ENCODE data around the gene SPPL3. TPM values are rescaled to one million over a fixed set of nuclear protein-coding genes. Genes with fewer than 3 reads are reported as not detected.

Gene SPPL3, protein sequence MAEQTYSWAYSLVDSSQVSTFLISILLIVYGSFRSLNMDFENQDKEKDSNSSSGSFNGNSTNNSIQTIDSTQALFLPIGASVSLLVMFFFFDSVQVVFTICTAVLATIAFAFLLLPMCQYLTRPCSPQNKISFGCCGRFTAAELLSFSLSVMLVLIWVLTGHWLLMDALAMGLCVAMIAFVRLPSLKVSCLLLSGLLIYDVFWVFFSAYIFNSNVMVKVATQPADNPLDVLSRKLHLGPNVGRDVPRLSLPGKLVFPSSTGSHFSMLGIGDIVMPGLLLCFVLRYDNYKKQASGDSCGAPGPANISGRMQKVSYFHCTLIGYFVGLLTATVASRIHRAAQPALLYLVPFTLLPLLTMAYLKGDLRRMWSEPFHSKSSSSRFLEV
- total RNA-seq: 4.4 and 5.5 TPM in 2 replicates

DNA sequence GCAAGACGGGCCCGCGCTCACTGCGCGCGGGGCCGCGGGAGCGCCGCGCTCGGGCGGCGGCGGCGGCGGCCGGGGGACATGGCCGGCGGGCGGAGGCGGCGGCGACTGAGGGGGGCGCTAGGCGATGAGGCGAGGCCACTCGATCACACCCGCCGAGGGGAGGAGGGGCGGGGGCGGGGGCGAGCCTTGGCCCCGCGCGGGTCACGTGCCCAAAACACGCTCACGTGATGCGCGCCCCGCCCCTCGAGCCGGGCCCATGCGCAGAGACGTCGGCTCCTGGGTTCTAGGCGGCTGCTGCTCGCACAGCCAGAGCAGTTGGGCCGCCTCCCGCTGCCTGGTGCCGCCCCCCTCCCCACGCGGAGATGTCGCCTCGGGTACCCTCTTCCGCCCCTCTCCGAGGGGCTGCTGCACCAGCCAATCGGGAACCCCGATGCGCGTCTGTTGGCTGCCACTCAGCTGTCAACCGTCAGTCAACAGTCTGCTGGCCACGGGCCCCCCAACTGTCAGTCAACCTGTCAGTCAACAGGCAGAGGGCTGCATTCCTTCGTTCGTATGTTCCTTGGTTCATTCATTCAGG, at the start of gene SPPL3:
TSS of gene SPPL3 (minus strand) at position 162 of the 577 bp plus-strand sequence. CDS start 491 bp downstream, outside the sequence.

DNA sequence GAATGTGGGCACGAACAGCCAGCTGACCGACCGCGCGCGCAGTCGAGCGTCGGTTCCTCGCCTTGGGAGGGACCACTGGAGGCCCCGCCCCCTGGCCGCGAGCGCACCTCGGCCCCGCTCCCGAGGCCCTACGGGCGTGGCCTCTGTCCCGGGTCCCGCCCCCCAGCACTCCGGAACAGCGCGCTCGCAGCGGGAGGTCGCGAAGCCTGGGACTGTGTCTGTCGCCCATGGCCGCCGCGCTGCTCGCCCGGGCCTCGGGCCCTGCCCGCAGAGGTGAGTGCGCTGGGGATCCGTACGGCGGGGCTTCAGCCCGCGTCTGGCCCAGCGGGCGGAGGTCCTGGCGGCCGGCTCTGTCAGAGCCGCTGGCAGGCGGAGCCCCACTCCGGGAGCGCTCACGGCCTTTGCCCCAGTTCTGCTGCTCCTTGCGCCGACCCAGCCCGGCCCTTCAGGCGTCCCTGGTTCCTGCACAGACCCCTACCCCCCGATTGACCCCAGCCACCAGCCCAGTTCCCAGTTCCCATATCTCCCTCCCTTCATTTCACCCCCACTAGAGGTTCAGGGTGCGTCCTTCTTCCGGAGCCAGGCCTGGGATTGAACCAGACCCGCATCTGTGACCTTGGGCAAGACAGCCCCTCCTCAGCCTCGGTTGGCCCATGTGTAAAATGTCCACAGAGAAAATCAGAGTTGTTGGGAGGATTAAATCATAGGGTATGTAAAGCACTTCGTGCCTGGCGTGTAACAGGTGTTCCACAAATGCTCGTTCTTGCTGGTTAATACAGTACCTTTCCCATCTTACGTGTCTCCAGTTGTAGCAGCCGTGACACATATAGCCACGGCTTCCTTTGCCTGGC, 178.3 kb downstream of the SPPL3 start, which contains the start of gene ACADS:
TSS of gene ACADS (plus strand) at position 168 of the 851 bp plus-strand sequence. CDS start at position 228, 60 bp downstream.

Other genes starting within 250 kb of the SPPL3 start
- gene MLEC, start 217.2 kb downstream of the SPPL3 start, total RNA-seq: 120 and 153 TPM in 2 replicates
- gene UNC119B, start 193.9 kb downstream of the SPPL3 start, total RNA-seq: 16.5 and 21.3 TPM in 2 replicates
- gene ACADS, start 178.5 kb downstream of the SPPL3 start, total RNA-seq: 10.6 and 12.5 TPM in 2 replicates
- gene HNF1A, start 74.2 kb upstream of the SPPL3 start, total RNA-seq: 0.09 TPM in 1 of 2 replicates, not detected in the other
- gene C12orf43, start 112.1 kb upstream of the SPPL3 start, total RNA-seq: 9.7 and 13.3 TPM in 2 replicates
- 0.09 and 0.57 TPM in 2 replicates for gene OASL, start 134.9 kb upstream of the SPPL3 start, total RNA-seq
- gene P2RX7, start 228.5 kb upstream of the SPPL3 start, total RNA-seq: 0.65 and 1.7 TPM in 2 replicates